DLD1 (cell line): Measurements from ENCODE around the gene SCN11A.

Experiments used
- in situ Hi-C: cut with HindIII; loops from 2 replicates; pipeline ENCODE4 v1.10.0; 2017; ENCODE audit warnings: low sequenced_read_pairs

The SCN11A gene

DNA sequence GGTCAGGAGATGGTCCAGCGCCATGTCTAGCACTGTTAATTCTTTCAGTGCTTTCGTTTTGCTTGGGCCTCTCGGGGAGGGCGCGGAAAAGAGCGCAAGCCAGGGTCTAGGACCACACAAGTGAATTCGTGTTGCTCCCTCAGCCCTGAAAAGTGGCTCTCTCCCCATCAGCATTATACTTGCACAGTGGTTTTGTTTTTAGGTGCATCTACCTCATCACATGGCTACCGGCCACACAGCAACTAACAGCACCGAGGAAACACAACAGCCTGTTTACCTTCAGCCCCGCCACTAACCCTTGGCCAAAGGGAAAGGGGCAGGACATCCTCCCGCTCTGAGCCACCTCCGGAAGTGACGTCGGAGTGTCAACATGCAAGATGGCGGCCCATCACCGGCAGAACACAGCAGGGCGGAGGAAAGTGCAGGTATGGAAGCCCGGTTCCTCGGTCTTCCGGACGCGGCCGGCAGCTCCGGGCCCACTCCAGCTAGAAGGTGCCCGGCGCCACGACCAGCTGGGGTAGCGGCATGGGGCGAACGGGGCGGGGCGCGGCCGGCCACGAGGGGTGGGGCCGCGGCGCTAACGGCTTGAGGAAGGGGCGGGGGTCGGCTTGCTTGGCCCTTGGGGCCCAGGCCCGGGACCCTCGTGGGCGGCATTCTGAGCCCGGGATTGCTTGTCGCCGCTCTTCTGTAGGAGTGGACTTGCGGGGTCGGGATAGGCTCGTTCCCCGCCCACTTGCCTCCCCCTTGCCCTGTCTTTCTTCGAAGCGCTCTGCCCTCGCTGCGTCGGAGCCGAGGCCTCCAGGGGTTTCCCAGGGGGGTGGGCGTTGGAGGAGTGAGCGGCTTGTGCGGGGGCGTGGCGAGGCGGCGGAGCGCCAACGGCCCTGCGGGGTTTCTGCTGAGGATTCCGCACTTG, at the start of gene SCN11A, which contains the start of gene WDR48:
SCN11A (minus strand) TSS at position 296 of the 913 bp plus-strand sequence. CDS start 101,582 bp downstream, outside the sequence.
WDR48 (plus strand) TSS at position 368 of the 913 bp plus-strand sequence; CDS start at position 378, 10 bp downstream.
- in situ Hi-C loops: no loop called here

DNA sequence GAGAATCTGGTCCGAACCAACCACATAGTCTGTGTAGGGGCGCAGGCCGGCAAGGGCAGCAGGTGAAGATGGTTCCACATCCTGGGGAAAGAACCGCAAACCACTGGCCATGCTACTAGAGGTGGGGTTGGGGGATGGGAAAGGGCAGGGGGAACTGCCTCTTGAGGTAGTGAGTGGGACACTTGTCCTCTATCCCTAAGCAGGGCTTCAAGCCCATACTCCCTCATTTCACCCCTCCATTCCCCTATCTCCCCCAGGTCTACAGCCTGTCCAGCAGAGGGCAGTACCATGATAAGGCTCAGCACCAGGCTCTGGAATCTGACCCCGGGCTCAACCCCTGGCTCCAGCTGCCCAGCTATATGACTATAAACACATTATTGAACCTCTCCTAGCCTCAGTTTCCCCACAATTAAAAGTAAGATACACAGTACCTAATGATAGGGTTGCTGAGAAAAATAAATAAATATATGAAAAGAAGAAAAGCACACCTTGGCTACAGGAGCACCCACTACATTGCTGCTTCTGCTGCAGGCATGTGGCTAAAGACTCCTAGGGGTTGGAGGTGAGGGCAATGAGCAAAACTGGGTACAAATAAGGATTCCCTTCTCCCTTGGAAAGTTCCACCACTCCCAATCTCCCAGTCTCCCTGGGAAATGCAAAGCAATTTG, 49.4 kb upstream of the SCN11A start:
- in situ Hi-C loops: no loop called here

DNA sequence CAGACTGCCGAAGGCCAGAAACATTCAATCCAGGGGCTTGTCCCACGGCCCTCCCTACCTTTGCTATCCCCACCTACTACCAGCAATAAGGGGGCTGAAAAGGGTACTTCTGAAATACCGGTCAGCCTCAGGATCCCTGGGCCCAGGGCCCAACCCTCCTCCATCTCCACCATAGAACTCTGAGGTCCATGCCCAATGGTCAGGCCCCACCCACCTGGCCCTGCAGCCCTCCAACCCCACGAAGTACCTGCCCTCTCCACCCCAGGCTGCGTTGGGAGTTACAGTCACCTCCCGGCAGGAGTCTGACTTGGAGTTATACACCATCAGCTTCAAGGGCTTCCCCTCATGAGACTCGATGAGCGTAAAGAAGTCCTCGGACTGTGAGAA, 48.7 kb upstream of the SCN11A start:
- in situ Hi-C loops: no loop called here

DNA sequence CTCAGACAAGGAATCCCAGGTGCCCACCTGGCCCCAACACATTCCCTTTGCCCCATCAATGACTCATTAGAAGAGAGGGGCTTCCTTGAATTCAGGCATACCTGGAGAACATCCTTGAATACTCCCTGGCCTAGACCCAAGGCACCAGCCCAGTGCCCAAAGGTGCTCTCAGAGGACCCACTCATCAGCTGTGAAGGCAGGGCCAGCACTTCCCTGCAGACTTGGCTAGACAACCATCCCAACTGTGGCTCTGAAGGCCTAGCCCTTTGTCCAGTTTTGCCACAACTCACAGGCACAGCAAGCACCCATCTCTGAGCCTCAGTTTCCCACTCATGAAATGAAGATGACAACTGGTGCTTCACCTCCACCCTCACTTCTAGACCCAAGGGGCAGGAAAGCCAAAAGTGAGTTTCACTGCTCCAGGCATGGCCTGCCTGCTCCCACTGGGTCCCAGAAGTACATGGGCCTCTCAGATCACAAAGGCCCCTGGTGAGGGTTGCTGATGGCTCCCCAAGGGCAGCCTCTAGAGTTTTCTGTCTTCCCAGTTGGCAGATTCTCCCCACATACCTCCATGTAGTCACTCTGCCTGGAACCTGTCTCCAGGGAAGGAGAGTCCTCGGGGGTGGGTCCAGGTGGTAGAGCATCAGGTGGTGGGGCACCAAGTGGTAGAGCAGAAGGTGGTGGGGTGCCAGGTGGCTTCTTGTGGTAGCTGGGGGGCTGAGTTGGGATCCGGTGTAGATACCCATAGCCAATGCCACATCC, 48.2 kb upstream of the SCN11A start:
- in situ Hi-C loops: no loop called here

DNA sequence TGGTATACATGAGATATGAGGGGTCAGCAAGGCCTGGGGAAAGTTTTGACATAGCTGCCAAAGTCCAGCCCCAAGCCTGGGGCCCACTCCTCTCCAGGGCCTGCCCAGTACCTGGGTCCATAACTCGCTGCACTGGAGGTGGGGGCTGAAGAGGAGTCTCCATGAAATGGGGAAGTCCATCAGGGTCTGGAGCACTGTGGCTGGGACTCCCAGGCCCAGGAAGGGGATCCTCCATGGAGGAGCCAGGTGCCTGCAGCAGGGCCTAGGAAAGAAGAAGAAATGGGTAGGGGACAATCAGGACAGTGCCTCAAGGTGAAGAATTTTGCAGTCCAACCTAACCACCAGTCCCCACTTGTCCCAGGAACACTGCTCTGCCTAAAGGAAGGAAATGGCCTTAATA, 47.5 kb upstream of the SCN11A start:
- in situ Hi-C loops: no loop called here

DNA sequence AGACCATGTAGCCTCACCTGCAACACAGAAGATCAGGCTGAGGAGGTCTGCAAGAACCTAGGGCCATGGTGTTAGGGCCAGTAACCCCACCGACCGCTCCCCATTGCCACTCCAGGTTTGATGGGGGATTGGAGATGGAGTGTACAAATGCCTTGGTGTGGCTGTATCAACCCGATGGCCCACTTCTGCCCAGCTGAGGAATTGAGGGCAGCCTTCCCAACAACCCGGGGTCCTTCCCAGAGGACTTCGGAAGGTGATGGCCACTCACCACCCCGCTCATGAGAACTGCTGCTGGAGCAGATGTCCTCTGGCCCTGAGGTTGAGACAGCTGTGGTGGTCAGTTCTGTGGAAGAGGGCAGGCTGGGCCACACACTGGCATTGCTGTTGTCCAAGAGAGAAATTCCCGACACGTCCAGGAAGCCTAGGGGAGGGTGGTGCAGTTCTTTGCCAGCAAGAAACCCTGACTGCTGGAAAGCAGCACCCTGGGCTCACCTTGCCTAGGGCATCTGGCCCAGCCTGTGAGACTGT, 46.8 kb upstream of the SCN11A start:
- in situ Hi-C loops: no loop called here

DNA sequence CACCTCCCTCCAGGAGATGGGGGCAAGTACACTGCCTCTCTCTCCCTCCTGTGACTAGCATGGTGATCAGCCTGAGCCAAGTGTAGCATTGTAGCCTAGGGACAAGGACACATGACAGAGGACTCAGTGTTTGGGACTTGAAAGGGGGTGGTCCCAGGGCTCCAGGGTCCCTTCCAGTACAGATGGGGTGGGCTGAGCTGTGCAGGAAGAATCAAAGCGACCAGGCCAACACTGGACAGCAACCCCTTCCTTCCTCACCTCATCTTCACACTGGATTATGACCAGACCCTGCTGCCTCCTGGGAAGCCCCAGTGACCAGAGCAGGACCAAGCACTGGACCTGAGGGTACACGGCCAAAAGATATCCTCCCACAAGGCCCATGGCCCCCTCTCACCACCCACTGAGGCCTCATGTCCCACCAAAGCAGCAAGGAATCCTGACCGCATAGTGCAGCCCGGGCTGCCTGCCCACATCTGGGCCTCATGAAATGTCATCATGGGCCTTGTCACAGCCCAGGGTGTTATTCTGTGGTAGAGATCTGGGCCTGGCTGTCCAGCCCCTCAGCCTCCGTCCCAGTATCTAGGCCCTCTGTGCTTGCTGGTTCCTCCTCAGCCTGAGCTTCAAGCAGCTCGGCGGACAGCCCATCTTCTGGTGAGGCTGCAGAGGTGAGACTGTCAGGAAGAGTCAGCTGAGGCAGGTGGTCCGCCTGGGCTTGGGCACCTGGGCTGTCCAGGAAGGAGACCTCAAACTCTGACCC, 46.1 kb upstream of the SCN11A start:
- in situ Hi-C loops: no loop called here

DNA sequence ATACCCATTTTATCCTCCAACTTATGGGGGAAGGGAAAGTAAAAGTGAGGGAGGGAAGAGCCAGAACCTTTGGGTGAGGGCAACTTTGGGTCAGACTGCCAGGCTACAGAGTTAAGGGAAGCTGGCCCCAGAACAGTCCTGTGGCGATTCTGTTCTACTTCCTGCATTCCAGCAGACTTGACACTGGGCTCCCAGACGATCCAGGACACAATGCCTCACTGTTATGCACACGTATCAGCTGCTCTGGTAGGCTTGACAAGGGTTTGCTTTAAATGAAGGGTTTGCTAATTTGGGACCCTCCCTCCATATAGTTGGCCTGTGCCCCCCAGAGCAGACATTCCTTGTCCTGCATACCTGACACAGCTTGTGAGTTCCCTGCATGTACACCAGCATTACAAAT, 45.0 kb upstream of the SCN11A start:
- in situ Hi-C loops: no loop called here

DNA sequence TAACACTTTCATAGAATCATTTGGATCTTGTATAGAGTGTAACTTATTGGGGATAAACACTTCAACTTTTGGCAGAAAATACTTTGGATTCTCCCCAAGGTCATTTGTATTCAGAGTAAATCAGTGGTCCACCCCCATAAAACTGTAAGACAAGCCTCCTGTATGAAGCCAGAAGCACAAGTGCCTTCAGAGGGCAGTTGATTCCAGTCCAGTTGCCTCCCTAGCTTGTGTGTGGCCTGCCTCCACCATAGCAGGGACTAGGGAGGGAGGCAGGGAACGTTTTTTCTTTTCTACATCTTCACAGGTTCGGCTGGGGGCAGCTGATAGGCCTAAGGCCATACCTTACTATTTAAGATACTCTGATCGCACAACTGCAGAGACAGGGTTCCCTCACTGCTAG, 44.0 kb upstream of the SCN11A start:
- in situ Hi-C loops: no loop called here

DNA sequence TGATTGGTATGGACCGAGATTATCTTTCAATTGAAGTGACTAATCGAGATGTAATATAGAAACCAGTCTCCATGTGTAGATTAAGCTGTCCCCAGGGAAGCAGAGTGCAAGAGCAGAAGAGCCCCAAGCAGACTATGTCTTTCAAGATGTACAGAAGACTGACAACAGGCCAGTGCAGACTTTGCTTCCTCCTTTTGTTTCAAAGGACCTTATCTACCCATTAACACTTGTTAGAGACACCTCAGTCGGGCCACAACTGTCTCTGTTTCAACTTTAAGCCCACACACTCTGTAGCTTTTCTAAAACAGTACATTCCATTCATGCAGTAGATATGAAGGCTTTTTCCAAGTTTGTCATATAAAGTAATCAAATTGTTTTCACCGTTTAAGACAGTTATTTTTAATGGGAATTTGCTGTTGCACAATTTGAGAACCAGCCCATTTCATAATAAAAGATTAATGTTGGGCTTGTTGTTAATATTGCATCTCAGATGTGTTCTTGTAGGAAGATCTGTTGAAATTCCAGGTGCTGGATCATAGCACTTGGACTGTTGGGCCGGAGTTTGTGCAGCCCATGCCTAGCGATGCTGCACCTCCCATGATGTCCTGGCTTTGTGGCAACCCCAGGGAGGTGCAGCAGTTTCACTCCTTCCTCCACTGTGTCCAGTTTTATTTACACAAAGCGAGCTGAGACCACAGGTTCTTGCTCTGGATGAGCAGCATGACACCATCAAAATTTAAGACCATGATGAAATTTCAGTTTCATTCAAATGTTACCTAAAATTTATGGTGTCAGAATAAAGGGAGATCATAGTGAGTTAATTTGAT, 43.3 kb upstream of the SCN11A start:
- in situ Hi-C loops: no loop called here

DNA sequence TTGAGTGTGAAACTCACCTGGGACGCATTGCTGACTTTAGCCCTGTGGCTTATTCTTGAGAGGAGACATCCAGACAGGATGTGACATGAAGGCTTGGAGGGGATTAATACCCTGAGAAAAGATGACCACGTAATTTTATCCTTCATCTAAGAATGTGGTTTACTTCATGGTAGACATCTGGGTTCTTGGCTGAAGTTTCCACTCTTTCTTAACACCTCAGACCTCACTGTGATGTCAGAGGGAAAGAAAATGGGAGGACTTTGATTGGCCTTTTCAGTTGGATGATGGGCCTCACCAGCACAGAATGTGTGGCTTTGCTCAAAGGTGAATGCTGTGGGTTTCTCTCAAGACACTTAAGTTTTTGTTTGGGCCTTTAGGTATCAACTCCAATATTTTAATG, 39.2 kb upstream of the SCN11A start:
- in situ Hi-C loops: no loop called here

DNA sequence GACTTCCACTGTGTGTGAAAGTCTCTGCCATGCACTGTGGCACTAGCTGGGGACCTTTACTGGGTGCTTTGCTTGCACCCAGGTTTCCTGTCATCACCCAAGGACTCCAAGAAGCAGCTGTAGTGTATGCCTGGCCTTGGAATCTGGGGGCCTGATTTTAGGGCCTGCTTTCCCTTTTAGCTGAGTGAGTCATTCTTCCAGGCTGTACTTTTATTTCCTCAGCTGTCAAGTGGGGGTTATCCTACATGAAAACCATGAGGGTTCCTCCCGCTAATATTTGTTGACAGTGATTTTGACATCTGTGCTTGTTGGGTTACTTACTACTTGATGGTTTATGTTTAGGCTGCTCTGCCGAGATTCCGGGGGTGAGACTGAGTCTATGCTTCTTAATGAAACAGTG, 37.1 kb upstream of the SCN11A start:
- in situ Hi-C loops: no loop called here

DNA sequence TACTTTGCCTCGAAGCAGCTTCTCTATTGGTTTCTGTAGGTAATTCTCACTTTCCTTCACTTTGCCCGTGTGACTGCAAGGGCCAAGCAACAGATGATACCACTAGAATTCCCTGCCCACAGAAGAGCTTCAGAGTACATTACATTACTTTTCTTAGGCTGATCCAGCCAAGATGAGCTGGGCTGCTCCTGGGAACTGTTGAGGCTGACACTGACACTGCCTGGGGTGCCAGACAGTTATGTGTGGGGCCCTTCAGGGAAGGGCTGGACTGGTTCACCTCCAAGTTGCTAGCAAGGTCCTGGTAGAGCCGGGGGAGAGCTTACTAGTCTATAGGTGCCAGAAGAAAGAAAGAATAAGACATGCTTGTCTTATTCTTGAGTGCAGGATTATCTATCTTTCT, 36.7 kb upstream of the SCN11A start:
- in situ Hi-C loops: no loop called here

DNA sequence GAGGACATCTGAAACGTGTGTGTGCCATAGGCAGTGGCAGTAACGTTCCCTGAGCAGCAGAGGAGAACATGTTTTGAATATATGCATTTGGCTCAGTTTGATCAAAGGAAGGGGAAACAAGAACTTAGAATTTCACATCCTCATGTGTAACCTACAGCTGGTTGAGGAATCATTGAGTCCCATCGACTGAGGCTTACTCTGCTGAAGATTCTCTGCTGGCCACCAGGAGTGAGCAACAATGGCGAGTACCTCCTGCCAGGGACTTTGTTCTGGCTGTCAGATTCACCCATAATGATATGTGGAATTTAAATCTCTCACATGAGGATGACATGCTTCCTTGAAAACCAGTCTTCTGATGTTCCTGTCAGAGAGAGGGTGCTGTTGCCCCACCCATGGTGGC, 34.4 kb upstream of the SCN11A start:
- in situ Hi-C loops: no loop called here

DNA sequence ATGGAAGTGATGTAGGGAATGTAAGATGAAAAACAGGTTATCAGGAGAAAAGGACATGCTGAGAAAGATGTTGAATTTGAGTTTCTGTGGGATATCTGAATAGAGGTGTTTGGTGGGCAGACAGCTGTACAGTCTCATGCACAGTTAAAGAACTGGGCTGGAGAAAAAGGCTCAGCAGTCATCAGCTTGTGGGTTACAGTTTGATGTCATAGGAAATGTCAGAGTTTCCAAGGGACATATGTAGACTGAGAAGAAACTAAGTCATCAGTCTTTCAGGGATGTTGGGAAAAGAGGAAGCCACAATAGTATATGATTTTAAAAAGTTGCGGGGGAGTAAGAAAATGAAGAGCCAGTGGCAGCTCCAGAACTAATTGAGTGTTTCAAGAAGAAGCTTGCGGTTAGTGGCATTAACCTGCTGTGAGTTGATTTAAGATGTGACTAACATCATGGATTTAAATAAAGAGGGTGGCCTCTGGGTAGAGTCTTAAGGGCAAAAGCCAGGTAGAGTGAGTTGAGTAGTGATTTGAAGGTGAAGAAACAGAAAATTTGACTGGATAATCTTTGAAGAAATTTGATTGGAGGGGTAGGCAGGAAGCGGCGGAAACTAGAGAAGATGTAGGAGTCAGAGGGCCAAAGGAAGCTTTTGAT, 31.0 kb upstream of the SCN11A start:
- in situ Hi-C loops: no loop called here

DNA sequence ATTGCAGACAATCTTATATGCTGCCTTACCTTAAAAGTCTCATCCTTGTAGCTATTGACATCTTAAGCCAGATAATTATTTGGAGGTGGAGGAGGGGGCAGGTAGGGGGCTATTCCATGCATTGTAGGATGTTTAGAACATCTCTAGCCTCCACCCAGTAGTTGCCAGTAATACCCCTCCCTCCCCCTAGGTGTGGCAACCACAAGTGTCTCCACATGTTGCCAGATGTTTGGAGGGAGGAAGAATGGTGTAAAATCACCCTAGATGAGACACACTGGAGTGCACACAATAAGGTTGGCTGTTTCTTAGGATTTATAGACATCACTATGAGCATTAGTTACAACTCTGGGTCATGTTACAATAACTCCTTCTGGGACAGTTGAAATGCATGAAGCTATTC, 28.3 kb upstream of the SCN11A start:
- in situ Hi-C loops: no loop called here

DNA sequence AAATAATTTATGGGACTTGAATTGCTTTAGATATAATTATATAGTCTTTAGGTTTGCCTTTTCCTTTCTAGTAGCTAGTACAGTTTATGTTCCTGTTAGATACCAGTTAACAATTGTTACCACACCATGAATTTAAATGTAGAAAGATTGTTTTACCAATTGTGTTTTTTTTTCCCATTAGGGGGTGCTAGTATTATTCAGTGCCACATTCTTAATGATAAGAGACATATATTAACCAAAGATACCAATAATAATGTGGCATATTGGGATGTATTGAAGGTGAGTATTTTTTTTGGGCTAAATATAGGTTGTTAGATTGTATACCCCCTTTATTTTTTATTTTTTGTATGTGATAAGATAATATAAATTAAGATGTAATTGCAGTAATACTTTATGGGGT, 27.8 kb upstream of the SCN11A start:
- in situ Hi-C loops: no loop called here

DNA sequence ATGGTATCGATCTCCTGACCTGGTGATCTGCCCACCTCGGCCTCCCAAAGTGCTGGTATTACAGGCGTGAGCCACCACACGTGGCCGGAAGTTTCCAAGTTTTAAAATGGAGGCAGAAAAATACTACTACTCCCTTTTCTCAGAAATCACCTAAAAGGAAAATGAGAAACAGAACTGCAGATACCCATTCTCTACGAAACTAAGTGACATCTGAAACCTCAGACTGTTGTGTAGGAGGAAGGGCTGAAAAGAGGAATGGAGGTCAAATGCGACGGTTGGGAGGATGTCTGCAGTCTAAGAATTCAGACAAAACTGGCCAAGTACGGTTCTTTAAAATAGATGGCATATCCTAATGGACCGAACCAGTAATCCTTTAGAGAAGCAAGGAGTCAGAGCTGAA, 24.2 kb upstream of the SCN11A start:
- in situ Hi-C loops: no loop called here

DNA sequence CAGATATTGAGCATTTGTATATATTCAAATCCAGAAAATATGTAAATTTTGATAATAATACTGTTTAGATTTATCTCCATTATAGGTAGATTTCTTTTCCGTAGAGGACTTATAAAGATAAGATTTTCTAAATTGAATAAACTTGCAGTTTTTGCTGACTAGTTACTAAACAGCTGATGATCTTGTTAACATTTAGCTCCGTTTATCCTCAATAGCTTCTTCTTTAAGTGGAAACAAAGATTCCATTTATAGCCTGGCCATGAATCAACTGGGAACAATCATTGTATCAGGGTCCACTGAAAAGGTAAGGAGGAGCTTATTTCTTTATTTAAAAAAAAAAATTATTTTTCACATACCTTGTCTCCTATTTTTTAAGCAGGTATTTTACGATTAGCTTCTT, 16.8 kb upstream of the SCN11A start:
- in situ Hi-C loops: no loop called here
